Measurements from ENCODE around the gene DSC2. TPM values are rescaled to one million over a fixed set of nuclear protein-coding genes. Genes with fewer than 3 reads are reported as not detected.

The DSC2 gene
- total and polyA plus RNA-seq, 2 donors (not counting 1 experiment from before 2014, with no cell fraction given), result under 0.01 TPM; not detected in 1

DNA sequence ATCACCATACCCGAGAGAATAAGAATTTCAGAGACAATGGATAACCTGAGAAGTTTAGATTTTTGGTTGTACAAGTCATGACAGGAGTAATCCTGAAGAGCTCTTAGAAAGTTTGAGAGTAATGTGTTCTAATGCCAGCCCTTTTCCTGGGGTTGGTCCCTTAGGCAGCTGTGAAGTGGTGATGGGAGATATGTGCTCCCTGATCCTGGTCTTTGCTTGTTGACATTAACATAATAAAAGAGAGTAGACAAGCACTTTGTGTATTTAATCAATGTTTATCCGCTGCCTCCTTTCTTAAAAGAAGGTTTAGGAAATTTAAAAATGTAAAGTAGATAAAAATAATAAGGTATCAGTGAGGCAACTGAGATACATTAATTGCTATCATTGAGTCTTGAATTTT, 45.9 kb downstream of the DSC2 start:
- Histone ChIP-seq H3K4me1 (ENCODE audit: control insufficient read depth, extremely low read depth, insufficient read depth, low read length) (no peaks in the 10 kb centered on the region), H3K27me3 (ENCODE audit: control insufficient read depth, insufficient read depth, low read length) (no peaks in the 10 kb centered on the region), H3K27ac (ENCODE audit: insufficient read depth, low read length) (no peak overlapping the region), H2AFZ (ENCODE audit: low read length) (no peak overlapping the region), H3K9ac (ENCODE audit: insufficient read depth, low read length) (no peak overlapping the region), H3K4me2 (ENCODE audit: extremely low read depth, insufficient read depth, low read length) (no peak overlapping the region), H3K36me3 (ENCODE audit: control insufficient read depth, insufficient read depth, low read length) (no peaks in the 10 kb centered on the region), H3K9me3 (ENCODE audit: control insufficient read depth, insufficient read depth, low read depth, low read length) (no peaks in the 10 kb centered on the region), H4K20me1 (ENCODE audit: control insufficient read depth, extremely low read depth, insufficient read depth, low read length) (no peaks in the 10 kb centered on the region), H3K79me2 (ENCODE audit: control insufficient read depth, insufficient read depth, low read length) (no peaks in the 10 kb centered on the region), H3K4me3 (replicated peaks in 1 of 4; ENCODE audit: control extremely low read depth in 1 of 4, insufficient read depth in 1 of 4, low read depth in 3 of 4, low read length in 4 of 4) (no peak overlapping the region)
- DNase-seq (ENCODE audit: low read depth in 2 of 2), result no peak
- TF ChIP-seq, protein P1, sequence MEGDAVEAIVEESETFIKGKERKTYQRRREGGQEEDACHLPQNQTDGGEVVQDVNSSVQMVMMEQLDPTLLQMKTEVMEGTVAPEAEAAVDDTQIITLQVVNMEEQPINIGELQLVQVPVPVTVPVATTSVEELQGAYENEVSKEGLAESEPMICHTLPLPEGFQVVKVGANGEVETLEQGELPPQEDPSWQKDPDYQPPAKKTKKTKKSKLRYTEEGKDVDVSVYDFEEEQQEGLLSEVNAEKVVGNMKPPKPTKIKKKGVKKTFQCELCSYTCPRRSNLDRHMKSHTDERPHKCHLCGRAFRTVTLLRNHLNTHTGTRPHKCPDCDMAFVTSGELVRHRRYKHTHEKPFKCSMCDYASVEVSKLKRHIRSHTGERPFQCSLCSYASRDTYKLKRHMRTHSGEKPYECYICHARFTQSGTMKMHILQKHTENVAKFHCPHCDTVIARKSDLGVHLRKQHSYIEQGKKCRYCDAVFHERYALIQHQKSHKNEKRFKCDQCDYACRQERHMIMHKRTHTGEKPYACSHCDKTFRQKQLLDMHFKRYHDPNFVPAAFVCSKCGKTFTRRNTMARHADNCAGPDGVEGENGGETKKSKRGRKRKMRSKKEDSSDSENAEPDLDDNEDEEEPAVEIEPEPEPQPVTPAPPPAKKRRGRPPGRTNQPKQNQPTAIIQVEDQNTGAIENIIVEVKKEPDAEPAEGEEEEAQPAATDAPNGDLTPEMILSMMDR (conservative IDR thresholded peaks at IDR 0.05 in 1 of 2, IDR thresholded peaks at IDR 0.05 in 1 of 2; ENCODE audit: low read depth in 1 of 2, low read length in 2 of 2), result no peak
- no peak for TF ChIP-seq EZH2 (IDR thresholded peaks at IDR 0.05; ENCODE audit: low read length, missing control alignments)

DNA sequence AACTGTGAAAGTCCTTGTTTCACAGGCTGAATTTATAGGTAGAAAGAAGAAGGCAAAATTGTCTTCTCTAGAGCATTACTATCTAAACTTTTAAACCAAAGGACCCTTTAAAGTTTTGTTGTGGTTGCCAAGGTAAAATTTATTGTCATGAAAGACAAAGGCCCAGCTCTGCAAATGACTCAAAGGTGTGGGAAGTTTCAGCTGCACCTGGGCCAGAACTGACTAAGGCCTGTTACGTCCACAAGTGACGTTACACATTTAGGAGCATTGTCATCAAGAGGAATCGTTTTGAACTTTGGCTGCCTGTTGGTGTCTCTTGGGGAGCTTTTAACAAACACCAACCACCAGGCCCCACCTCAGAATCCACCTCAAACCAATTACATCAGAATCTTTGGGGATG, 51.6 kb downstream of the DSC2 start:
- Histone ChIP-seq H4K20me1 (ENCODE audit: control insufficient read depth, extremely low read depth, insufficient read depth, low read length) (no peaks in the 10 kb centered on the region), H3K4me1 (ENCODE audit: control insufficient read depth, extremely low read depth, insufficient read depth, low read length) (no peaks in the 10 kb centered on the region), H3K79me2 (ENCODE audit: control insufficient read depth, insufficient read depth, low read length) (no peaks in the 10 kb centered on the region), H2AFZ (ENCODE audit: low read length) (no peak overlapping the region), H3K27me3 (ENCODE audit: control insufficient read depth, insufficient read depth, low read length) (no peaks in the 10 kb centered on the region), H3K4me2 (ENCODE audit: extremely low read depth, insufficient read depth, low read length) (no peak overlapping the region), H3K9ac (ENCODE audit: insufficient read depth, low read length) (no peak overlapping the region), H3K9me3 (ENCODE audit: control insufficient read depth, insufficient read depth, low read depth, low read length) (no peaks in the 10 kb centered on the region), H3K4me3 (replicated peaks in 1 of 4; ENCODE audit: control extremely low read depth in 1 of 4, insufficient read depth in 1 of 4, low read depth in 3 of 4, low read length in 4 of 4) (no peak overlapping the region), H3K27ac (ENCODE audit: insufficient read depth, low read length) (no peak overlapping the region), H3K36me3 (ENCODE audit: control insufficient read depth, insufficient read depth, low read length) (no peaks in the 10 kb centered on the region)
- DNase-seq (ENCODE audit: low read depth in 2 of 2), result no peak
- TF ChIP-seq EZH2 (IDR thresholded peaks at IDR 0.05; ENCODE audit: low read length, missing control alignments), result no peak
- TF ChIP-seq, protein P1 (conservative IDR thresholded peaks at IDR 0.05 in 1 of 2, IDR thresholded peaks at IDR 0.05 in 1 of 2; ENCODE audit: low read depth in 1 of 2, low read length in 2 of 2), result no peak

DNA sequence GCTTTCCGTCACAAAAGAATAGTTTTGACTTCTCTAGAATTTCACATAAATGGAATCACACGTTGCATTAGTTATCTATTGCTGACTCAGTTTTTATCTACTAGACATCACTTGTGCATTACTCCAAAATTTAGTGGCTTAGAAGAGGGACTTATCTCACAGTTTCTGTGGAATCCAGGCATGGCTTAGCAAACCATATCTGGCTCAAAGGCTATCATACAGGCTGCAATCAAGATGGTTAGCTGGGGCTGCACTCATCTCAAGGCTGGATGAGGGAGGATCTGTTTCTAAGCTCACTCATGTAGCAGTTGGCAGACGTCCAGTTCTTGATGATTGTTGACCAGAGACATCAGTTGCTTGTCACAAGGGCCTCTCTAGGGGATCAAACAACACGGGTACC, 53.0 kb downstream of the DSC2 start:
- DNase-seq (ENCODE audit: low read depth in 2 of 2), result no peak
- Histone ChIP-seq H3K4me1 (ENCODE audit: control insufficient read depth, extremely low read depth, insufficient read depth, low read length) (no peaks in the 10 kb centered on the region), H3K4me2 (ENCODE audit: extremely low read depth, insufficient read depth, low read length) (no peak overlapping the region), H3K9ac (ENCODE audit: insufficient read depth, low read length) (no peak overlapping the region), H3K27ac (ENCODE audit: insufficient read depth, low read length) (no peak overlapping the region), H3K27me3 (ENCODE audit: control insufficient read depth, insufficient read depth, low read length) (no peaks in the 10 kb centered on the region), H3K9me3 (ENCODE audit: control insufficient read depth, insufficient read depth, low read depth, low read length) (no peaks in the 10 kb centered on the region), H4K20me1 (ENCODE audit: control insufficient read depth, extremely low read depth, insufficient read depth, low read length) (no peaks in the 10 kb centered on the region), H2AFZ (ENCODE audit: low read length) (no peak overlapping the region), H3K79me2 (ENCODE audit: control insufficient read depth, insufficient read depth, low read length) (no peaks in the 10 kb centered on the region), H3K4me3 (replicated peaks in 1 of 4; ENCODE audit: control extremely low read depth in 1 of 4, insufficient read depth in 1 of 4, low read depth in 3 of 4, low read length in 4 of 4) (no peak overlapping the region), H3K36me3 (ENCODE audit: control insufficient read depth, insufficient read depth, low read length) (no peaks in the 10 kb centered on the region)
- TF ChIP-seq, protein P1 (conservative IDR thresholded peaks at IDR 0.05 in 1 of 2, IDR thresholded peaks at IDR 0.05 in 1 of 2; ENCODE audit: low read depth in 1 of 2, low read length in 2 of 2), result no peak
- TF ChIP-seq EZH2 (IDR thresholded peaks at IDR 0.05; ENCODE audit: low read length, missing control alignments), result no peak
